ENCODE measurements around the gene PACS2. TPM values are rescaled to one million over a fixed set of nuclear protein-coding genes. Genes with fewer than 3 reads are reported as not detected.

Gene PACS2
- polyA plus RNA-seq, 4 donors: 35.4 to 45.8 (median 44.9) TPM

- no peak overlapping the region for H3K4me3 ChIP-seq (ENCODE audit: low read depth in 1 of 3, low read length in 3 of 3)
- no peaks in the 10 kb centered on the region for H3K36me3 ChIP-seq (ENCODE audit: control insufficient read depth in 3 of 3, insufficient read depth in 2 of 3, low read depth in 1 of 3, low read length in 3 of 3)
- FAIRE-seq (no peak), DNase-seq (no peak)
- H3K9me3 ChIP-seq (ENCODE audit: control insufficient read depth in 2 of 2, insufficient read depth in 1 of 2, low read depth in 1 of 2, low read length in 1 of 2): no peaks in the 10 kb centered on the region
- H3K4me1 ChIP-seq (ENCODE audit: control insufficient read depth in 3 of 3, insufficient read depth in 2 of 3, low read depth in 1 of 3, low read length in 2 of 3): peaks cover 0 to 23% (median 0%) of the 10 kb centered on the region in 3 donors
- 59 to 78% (median 60%) methylated on average over 5 to 8 of the region's 8 CpGs for WGBS, 3 donors
- H3K27me3 ChIP-seq (ENCODE audit: control insufficient read depth in 3 of 3, insufficient read depth in 3 of 3, low read length in 3 of 3): peaks cover 0 to 44% (median 0%) of the 10 kb centered on the region in 3 donors
- no peak overlapping the region for H3K27ac ChIP-seq (ENCODE audit: low read depth in 1 of 3, low read length in 2 of 3)
These were observed 98.4 kb downstream of the PACS2 start for GRCh38 chr14:105412771-105413543.

- Histone ChIP-seq H3K9me3 (ENCODE audit: control insufficient read depth in 2 of 2, insufficient read depth in 1 of 2, low read depth in 1 of 2, low read length in 1 of 2) (no peaks in the 10 kb centered on the region), H3K27ac (ENCODE audit: low read depth in 1 of 3, low read length in 2 of 3) (no peak overlapping the region), H3K4me3 (ENCODE audit: low read depth in 1 of 3, low read length in 3 of 3) (no peak overlapping the region), H3K27me3 (ENCODE audit: control insufficient read depth in 3 of 3, insufficient read depth in 3 of 3, low read length in 3 of 3) (peaks cover 0 to 44% (median 0%) of the 10 kb centered on the region in 3 donors), H3K36me3 (ENCODE audit: control insufficient read depth in 3 of 3, insufficient read depth in 2 of 3, low read depth in 1 of 3, low read length in 3 of 3) (no peaks in the 10 kb centered on the region), H3K4me1 (ENCODE audit: control insufficient read depth in 3 of 3, insufficient read depth in 2 of 3, low read depth in 1 of 3, low read length in 2 of 3) (peaks cover 0 to 28% (median 0%) of the 10 kb centered on the region in 3 donors)
- WGBS, 3 donors: 96 to 100% (median 100%) methylated on average over 2 of the region's 2 CpGs
- no peak for DNase-seq
- FAIRE-seq: no peak
These were observed 99.0 kb downstream of the PACS2 start for GRCh38 chr14:105413544-105413886.

- FAIRE-seq (no peak), DNase-seq (peak; percentile 48 to 86)
- WGBS, 3 donors: 10 to 20% (median 17%) methylated on average over 50 to 79 of the region's 79 CpGs
- Histone ChIP-seq H3K9me3 (ENCODE audit: control insufficient read depth in 2 of 2, insufficient read depth in 1 of 2, low read depth in 1 of 2, low read length in 1 of 2) (no peaks in the 10 kb centered on the region), H3K4me3 (ENCODE audit: low read depth in 1 of 3, low read length in 3 of 3) (peak overlapping the region in 2 of 3 donors; percentile 25 to 49), H3K36me3 (ENCODE audit: control insufficient read depth in 3 of 3, insufficient read depth in 2 of 3, low read depth in 1 of 3, low read length in 3 of 3) (no peaks in the 10 kb centered on the region), H3K27me3 (ENCODE audit: control insufficient read depth in 3 of 3, insufficient read depth in 3 of 3, low read length in 3 of 3) (peaks cover 0 to 40% (median 0%) of the 10 kb centered on the region in 3 donors), H3K27ac (ENCODE audit: low read depth in 1 of 3, low read length in 2 of 3) (no peak overlapping the region), H3K4me1 (ENCODE audit: control insufficient read depth in 3 of 3, insufficient read depth in 2 of 3, low read depth in 1 of 3, low read length in 2 of 3) (peaks cover 0 to 32% (median 0%) of the 10 kb centered on the region in 3 donors)
These were observed 100.2 kb downstream of the PACS2 start for GRCh38 chr14:105414456-105415371.

GRCh38 chr14:105415481-105416428 is 101.2 kb downstream of the PACS2 start:
- H3K27me3 ChIP-seq (ENCODE audit: control insufficient read depth in 3 of 3, insufficient read depth in 3 of 3, low read length in 3 of 3): peaks cover 0 to 31% (median 0%) of the 10 kb centered on the region in 3 donors
- H3K4me1 ChIP-seq (ENCODE audit: control insufficient read depth in 3 of 3, insufficient read depth in 2 of 3, low read depth in 1 of 3, low read length in 2 of 3): peaks cover 0 to 34% (median 0%) of the 10 kb centered on the region in 3 donors
- H3K9me3 ChIP-seq (ENCODE audit: control insufficient read depth in 2 of 2, insufficient read depth in 1 of 2, low read depth in 1 of 2, low read length in 1 of 2): no peaks in the 10 kb centered on the region
- WGBS, 3 donors: 91 to 94% (median 93%) methylated on average over 25 of the region's 25 CpGs
- FAIRE-seq: no peak
- H3K4me3 ChIP-seq (ENCODE audit: low read depth in 1 of 3, low read length in 3 of 3): peak overlapping the region in 1 of 3 donors; percentile 25
- DNase-seq: no peak
- no peaks in the 10 kb centered on the region for H3K36me3 ChIP-seq (ENCODE audit: control insufficient read depth in 3 of 3, insufficient read depth in 2 of 3, low read depth in 1 of 3, low read length in 3 of 3)
- no peak overlapping the region for H3K27ac ChIP-seq (ENCODE audit: low read depth in 1 of 3, low read length in 2 of 3)

GRCh38 chr14:105416671-105417070 is 102.1 kb downstream of the PACS2 start:
- Histone ChIP-seq H3K4me3 (ENCODE audit: low read depth in 1 of 3, low read length in 3 of 3) (no peak overlapping the region), H3K36me3 (ENCODE audit: control insufficient read depth in 3 of 3, insufficient read depth in 2 of 3, low read depth in 1 of 3, low read length in 3 of 3) (peaks cover 0 to 6% (median 0%) of the 10 kb centered on the region in 3 donors), H3K27me3 (ENCODE audit: control insufficient read depth in 3 of 3, insufficient read depth in 3 of 3, low read length in 3 of 3) (peaks cover 0 to 24% (median 0%) of the 10 kb centered on the region in 3 donors), H3K9me3 (ENCODE audit: control insufficient read depth in 2 of 2, insufficient read depth in 1 of 2, low read depth in 1 of 2, low read length in 1 of 2) (no peaks in the 10 kb centered on the region), H3K27ac (ENCODE audit: low read depth in 1 of 3, low read length in 2 of 3) (no peak overlapping the region), H3K4me1 (ENCODE audit: control insufficient read depth in 3 of 3, insufficient read depth in 2 of 3, low read depth in 1 of 3, low read length in 2 of 3) (peaks cover 0 to 34% (median 0%) of the 10 kb centered on the region in 3 donors)
- FAIRE-seq (no peak), DNase-seq (no peak)
- 75 to 89% (median 84%) methylated on average over 11 of the region's 11 CpGs for WGBS, 3 donors

- Histone ChIP-seq H3K9me3 (ENCODE audit: control insufficient read depth in 2 of 2, insufficient read depth in 1 of 2, low read depth in 1 of 2, low read length in 1 of 2) (no peaks in the 10 kb centered on the region), H3K4me1 (ENCODE audit: control insufficient read depth in 3 of 3, insufficient read depth in 2 of 3, low read depth in 1 of 3, low read length in 2 of 3) (peaks cover 0 to 30% (median 0%) of the 10 kb centered on the region in 3 donors), H3K4me3 (ENCODE audit: low read depth in 1 of 3, low read length in 3 of 3) (no peak overlapping the region), H3K27ac (ENCODE audit: low read depth in 1 of 3, low read length in 2 of 3) (peak overlapping the region in 2 of 3 donors; percentile 27 to 43), H3K36me3 (ENCODE audit: control insufficient read depth in 3 of 3, insufficient read depth in 2 of 3, low read depth in 1 of 3, low read length in 3 of 3) (peaks cover 0 to 13% (median 0%) of the 10 kb centered on the region in 3 donors), H3K27me3 (ENCODE audit: control insufficient read depth in 3 of 3, insufficient read depth in 3 of 3, low read length in 3 of 3) (peaks cover 0 to 15% (median 0%) of the 10 kb centered on the region in 3 donors)
- DNase-seq (peak; percentile 68 to 79), FAIRE-seq (no peak)
- 17 to 53% (median 24%) methylated on average over 3 of the region's 3 CpGs for WGBS, 3 donors
These were observed 103.2 kb downstream of the PACS2 start for GRCh38 chr14:105417690-105418121.

GRCh38 chr14:105418269-105419194 is 104.0 kb downstream of the PACS2 start:
- H3K36me3 ChIP-seq (ENCODE audit: control insufficient read depth in 3 of 3, insufficient read depth in 2 of 3, low read depth in 1 of 3, low read length in 3 of 3): peaks cover 0 to 16% (median 0%) of the 10 kb centered on the region in 3 donors
- 52 to 71% (median 60%) methylated on average over 15 to 19 of the region's 19 CpGs for WGBS, 3 donors
- H3K27ac ChIP-seq (ENCODE audit: low read depth in 1 of 3, low read length in 2 of 3): peak overlapping the region in 2 of 3 donors; percentile 43 to 63
- peak overlapping the region in 2 of 3 donors; percentile 74 to 91 for H3K4me3 ChIP-seq (ENCODE audit: low read depth in 1 of 3, low read length in 3 of 3)
- DNase-seq (peak; percentile 28 to 56), FAIRE-seq (no peak)
- H3K9me3 ChIP-seq (ENCODE audit: control insufficient read depth in 2 of 2, insufficient read depth in 1 of 2, low read depth in 1 of 2, low read length in 1 of 2): no peaks in the 10 kb centered on the region
- H3K27me3 ChIP-seq (ENCODE audit: control insufficient read depth in 3 of 3, insufficient read depth in 3 of 3, low read length in 3 of 3): peaks cover 0 to 7% (median 0%) of the 10 kb centered on the region in 3 donors
- H3K4me1 ChIP-seq (ENCODE audit: control insufficient read depth in 3 of 3, insufficient read depth in 2 of 3, low read depth in 1 of 3, low read length in 2 of 3): peaks cover 0 to 30% (median 0%) of the 10 kb centered on the region in 3 donors

All from small intestine (tissue), 7 donors.